PFSK-1 (cell line): ENCODE measurements around the gene AKAP9.

ENCODE experiments used
- FOXP2 ChIP-seq: optimal IDR thresholded peaks from 2 replicates; pipeline ENCODE3; 2011; ENCODE audit warnings: borderline replicate concordance, control low read depth, inconsistent platforms; ENCODE audit not compliant: insufficient read depth; ENCODE audit errors: extremely low read length, extremely low read depth
- POLR2AphosphoS5 ChIP-seq: IDR thresholded peaks from 2 replicates; pipeline ENCODE4 v1.6.1; 2012; ENCODE audit warnings: low read depth, mild to moderate bottlenecking, control low read depth, low read length, moderate library complexity
- REST ChIP-seq, 2 experiments: IDR thresholded peaks; 2 replicates each; pipeline versions ENCODE4 v1.6.1 to v1.8.0; 2011 to 2012; ENCODE audit warnings: low read depth in 2 of 2, low read length in 2 of 2, control low read depth in 1 of 2, inconsistent platforms in 1 of 2, mild to moderate bottlenecking in 1 of 2, moderate library complexity in 1 of 2; ENCODE audit not compliant: insufficient read depth in 1 of 2
- SIN3A ChIP-seq: IDR thresholded peaks from 2 replicates; pipeline ENCODE4 v1.6.1; 2012; ENCODE audit warnings: mild to moderate bottlenecking, low read length, moderate library complexity, borderline replicate concordance; ENCODE audit not compliant: insufficient read depth
- TAF1 ChIP-seq: IDR thresholded peaks from 2 replicates; pipeline ENCODE4 v1.6.1; 2012; ENCODE audit warnings: low read length, control low read depth, borderline replicate concordance; ENCODE audit not compliant: insufficient read depth

Gene AKAP9

GRCh38 chr7:91927912-91928311 lies 12.8 kb upstream of the AKAP9 start:
- TF ChIP-seq TAF1 (no peak), REST (IDR thresholded peaks at IDR 0.05; ENCODE audit: insufficient read depth in 1 of 2, low read depth in 2 of 2, low read length in 2 of 2) (no peak), SIN3A (no peak), POLR2AphosphoS5 (no peak), FOXP2 (no peak)

GRCh38 chr7:91929463-91929862 lies 11.2 kb upstream of the AKAP9 start:
- TF ChIP-seq TAF1 (no peak), REST (IDR thresholded peaks at IDR 0.05; ENCODE audit: insufficient read depth in 1 of 2, low read depth in 2 of 2, low read length in 2 of 2) (no peak), POLR2AphosphoS5 (no peak), FOXP2 (no peak)

GRCh38 chr7:91940171-91940570 lies 491 bp upstream of the AKAP9 start:
- TF ChIP-seq POLR2AphosphoS5 (no peak; the same call in 1 of the 2 replicates), FOXP2 (no peak), SIN3A (no peak), TAF1 (no peak), REST (IDR thresholded peaks at IDR 0.05; ENCODE audit: insufficient read depth in 1 of 2, low read depth in 2 of 2, low read length in 2 of 2) (no peak)

- TF ChIP-seq FOXP2: no peak
- TF ChIP-seq REST (IDR thresholded peaks at IDR 0.05; ENCODE audit: insufficient read depth in 1 of 2, low read depth in 2 of 2, low read length in 2 of 2): no peak
- TF ChIP-seq TAF1: no peak
- no peak for TF ChIP-seq POLR2AphosphoS5
- no peak for TF ChIP-seq SIN3A
Observed at GRCh38 chr7:91941450-91941849, 788 bp downstream of the AKAP9 start.

GRCh38 chr7:91942312-91942711 lies 1.6 kb downstream of the AKAP9 start:
- TF ChIP-seq TAF1 (no peak), POLR2AphosphoS5 (no peak), SIN3A (no peak), REST (IDR thresholded peaks at IDR 0.05; ENCODE audit: insufficient read depth in 1 of 2, low read depth in 2 of 2, low read length in 2 of 2) (no peak), FOXP2 (no peak)
